HepG2 (cell line): ENCODE results near the gene CTSA. TPM values are rescaled to one million over a fixed set of nuclear protein-coding genes. Genes with fewer than 3 reads are reported as not detected.

Experiments
- ATAC-seq: fragments of 200-7000 bp; cut with Tn5 transposase; 3 replicates; pipeline ENCODE4 v1.9.1; 2020; ENCODE audit warnings: mild to moderate bottlenecking, moderate library complexity
- BruUV-seq: library from RNA; stranded (reverse); fragments of 400-500 nt; replicated peaks from 2 replicates; lab custom pipeline; 2021; lab: Mats Ljungman, UMichigan
- CTCF ChIA-PET: fragments of 300-600 bp; formaldehyde crosslinking; extraction: SDS; loops from one replicate; lab custom pipeline; 2021; ENCODE audit warnings: low total read pairs, inconsistent platforms, low intra/inter-chr PET ratio; lab: Yijun Ruan, JAX
- POLR2A ChIA-PET: fragments of 350-600 bp; sonication (Branson Sonifier 250); formaldehyde crosslinking; loops from one replicate; lab custom pipeline; 2020; ENCODE audit warnings: antibody characterized with exemption, inconsistent platforms; lab: Yijun Ruan, JAX
- DNase-seq: peaks from one replicate; pipeline ENCODE4 v3.0.0-alpha.2; 2015; ENCODE audit warnings: low spot score
- FAIRE-seq: peaks from 3 replicates; lab custom pipeline; 2011; peaks lifted over from hg19 to GRCh38; lab: Jason Lieb, UNC
- H2AFZ ChIP-seq: one replicate; pipeline ENCODE4 v1.6.1; 2011; ENCODE audit warnings: low read length, inconsistent platforms
- H3K27ac ChIP-seq: fragments of 300-600 bp; 3 replicates; pipeline ENCODE4 v1.8.0; 2011; ENCODE audit warnings: mixed run types, mild to moderate bottlenecking, mixed read lengths, low read length, inconsistent platforms; ENCODE audit not compliant: insufficient read depth; ENCODE audit errors: extremely low read length
- H3K27me3 ChIP-seq, 2 experiments: fragments of 200-600 bp in 1 of 2; 2 replicates in 1 of 2; 3 replicates in 1 of 2; pipeline versions ENCODE4 v1.6.0 to v1.8.0; 2011; ENCODE audit warnings: low read length in 2 of 2, mild to moderate bottlenecking in 2 of 2, moderate library complexity in 2 of 2, inconsistent platforms in 1 of 2; ENCODE audit not compliant: insufficient read depth in 2 of 2, control insufficient read depth in 1 of 2
- H3K36me3 ChIP-seq, 2 experiments: fragments of 200-600 bp in 1 of 2; replicated peaks in 1 of 2; 2 replicates in 1 of 2; 3 replicates in 1 of 2; pipeline versions ENCODE4 v1.5.1 to v1.8.0; 2011; ENCODE audit warnings: low read length in 2 of 2, inconsistent platforms in 1 of 2; ENCODE audit not compliant: insufficient read depth in 2 of 2, control insufficient read depth in 1 of 2
- H3K4me1 ChIP-seq: 2 replicates; pipeline ENCODE4 v1.5.1; 2012; ENCODE audit warnings: low read length, inconsistent platforms; ENCODE audit not compliant: insufficient read depth
- H3K4me2 ChIP-seq: 2 replicates; pipeline ENCODE4 v1.6.0; 2011; ENCODE audit warnings: low read depth, low read length, inconsistent platforms
- H3K4me3 ChIP-seq, 3 experiments: fragments of 200-600 bp in 1 of 3; sonication (generic), shearing (Covaris generic) in 1 of 3; replicated peaks in 1 of 3; 2 replicates each; pipeline ENCODE4 v1.5.1; 2011 to 2016; ENCODE audit warnings: low read length in 3 of 3, inconsistent platforms in 2 of 3, low read depth in 2 of 3, mild to moderate bottlenecking in 2 of 3, control low read depth in 1 of 3, mixed read lengths in 1 of 3; ENCODE audit not compliant: insufficient read depth in 1 of 3
- H3K79me2 ChIP-seq: one replicate; pipeline ENCODE4 v1.6.1; 2011; ENCODE audit warnings: low read length, inconsistent platforms; ENCODE audit not compliant: insufficient read depth
- H3K9ac ChIP-seq: 2 replicates; pipeline ENCODE4 v1.6.0; 2011; ENCODE audit warnings: mild to moderate bottlenecking, low read depth, low read length, inconsistent platforms; ENCODE audit not compliant: insufficient read depth
- H3K9me3 ChIP-seq: 2 replicates; pipeline ENCODE4 v1.5.1; 2012; ENCODE audit warnings: mild to moderate bottlenecking, low read length
- H4K20me1 ChIP-seq: 2 replicates; pipeline ENCODE4 v1.6.0; 2011; ENCODE audit warnings: inconsistent platforms, mild to moderate bottlenecking, low read length, moderate library complexity; ENCODE audit not compliant: insufficient read depth
- FOXO1 ChIP-seq: sonication (generic); formaldehyde crosslinking; IDR thresholded peaks from 2 replicates; pipeline ENCODE4 v1.4.0; 2020; ENCODE audit warnings: missing genetic modification reagents
- GATAD2A ChIP-seq: IDR thresholded peaks from 2 replicates; pipeline ENCODE4 v1.6.1; 2016
- HNF1B ChIP-seq: sonication (generic); formaldehyde crosslinking; IDR thresholded peaks from 2 replicates; pipeline ENCODE4 v1.5.1; 2020; ENCODE audit warnings: mild to moderate bottlenecking, moderate library complexity, missing genetic modification reagents
- KDM5B ChIP-seq: sonication (generic); formaldehyde crosslinking; IDR thresholded peaks from 2 replicates; pipeline ENCODE4 v1.4.0; 2020; ENCODE audit warnings: missing genetic modification reagents, mild to moderate bottlenecking, borderline replicate concordance
- MED1 ChIP-seq: sonication (generic); formaldehyde crosslinking; IDR thresholded peaks from 2 replicates; pipeline ENCODE4 v1.4.0; 2020; ENCODE audit warnings: missing genetic modification reagents
- POLR2A ChIP-seq, 2 experiments: IDR thresholded peaks; 2 replicates each; pipeline ENCODE4 v1.6.1; 2011; ENCODE audit warnings: low read depth in 2 of 2, low read length in 2 of 2, mild to moderate bottlenecking in 1 of 2, moderate library complexity in 1 of 2; ENCODE audit not compliant: insufficient read depth in 1 of 2
- PRDM4 ChIP-seq: sonication (generic); formaldehyde crosslinking; IDR thresholded peaks from 2 replicates; pipeline ENCODE4 v1.9.0; 2021; ENCODE audit warnings: missing genetic modification reagents, borderline replicate concordance
- SAP130 ChIP-seq: IDR thresholded peaks from 2 replicates; pipeline ENCODE4 v1.6.1; 2016; ENCODE audit warnings: low read depth
- SMYD3 ChIP-seq: sonication (generic); formaldehyde crosslinking; IDR thresholded peaks from 2 replicates; pipeline ENCODE4 v1.8.1; 2023; ENCODE audit warnings: mild to moderate bottlenecking, missing genetic modification reagents
- SUZ12 ChIP-seq: fragments of 150-350 bp; IDR thresholded peaks from 2 replicates; pipeline ENCODE4 v1.6.1; 2014; ENCODE audit warnings: low read depth, low read length
- TSC22D2 ChIP-seq: sonication (generic); formaldehyde crosslinking; IDR thresholded peaks from 2 replicates; pipeline ENCODE4 v1.5.1; 2020; ENCODE audit warnings: missing genetic modification reagents, mild to moderate bottlenecking, borderline replicate concordance
- YEATS4 ChIP-seq: sonication (generic); formaldehyde crosslinking; IDR thresholded peaks from 2 replicates; pipeline ENCODE4 v1.4.0; 2020; ENCODE audit warnings: missing genetic modification reagents, borderline replicate concordance
- ZBTB26 ChIP-seq: IDR thresholded peaks from 2 replicates; pipeline ENCODE4 v1.6.1; 2016; ENCODE audit warnings: missing compliant biosample characterization, missing genetic modification reagents, borderline replicate concordance
- ZNF30 ChIP-seq: sonication (generic); formaldehyde crosslinking; IDR thresholded peaks from 2 replicates; pipeline ENCODE4 v1.5.0; 2020; ENCODE audit warnings: mild to moderate bottlenecking, missing genetic modification reagents
- ZNF430 ChIP-seq: sonication (generic); formaldehyde crosslinking; IDR thresholded peaks from 2 replicates; pipeline ENCODE4 v1.9.0; 2021; ENCODE audit warnings: mild to moderate bottlenecking, missing genetic modification reagents
- ZNF704 ChIP-seq: sonication (generic); formaldehyde crosslinking; IDR thresholded peaks from 2 replicates; pipeline ENCODE4 v1.8.1; 2023; ENCODE audit warnings: mild to moderate bottlenecking, inconsistent platforms, moderate library complexity, missing genetic modification reagents, borderline replicate concordance
- ZNF772 ChIP-seq: sonication (generic); formaldehyde crosslinking; IDR thresholded peaks from 2 replicates; pipeline ENCODE4 v1.5.0; 2020; ENCODE audit warnings: mild to moderate bottlenecking, missing genetic modification reagents
- ZNF788 ChIP-seq: sonication (generic); formaldehyde crosslinking; IDR thresholded peaks from 2 replicates; pipeline ENCODE4 v1.5.0; 2020; ENCODE audit warnings: mild to moderate bottlenecking, missing genetic modification reagents, borderline replicate concordance
- WGBS: methylation state at CpG from one replicate; pipeline ENCODE4 v1.1.6; 2017; ENCODE audit warnings: low lambda C conversion rate; 5-methylcytosine and 5-hydroxymethylcytosine counted together
- in situ Hi-C: cut with HindIII; loops from 2 replicates; pipeline ENCODE4 v1.10.0; 2017; ENCODE audit warnings: low pct_unique_long_range_greater_than_20kb; ENCODE audit not compliant: extremely low pct_ligation_motif_present
- intact Hi-C: fragments of 100-400 bp; cut with micrococcal nuclease; formaldehyde crosslinking; loops from one replicate; pipeline ENCODE4 v1.10.0; 2022; ENCODE audit not compliant: unreplicated experiment
- polyA plus RNA-seq, 8 experiments: library from polyadenylated mRNA; depleted of rRNA in 3 of 8; stranded (reverse) in 7 of 8; unstranded in 1 of 8; fragments of >200 nt; fragmentation: Illumina TruSeq in 4 of 8; extraction: Trizol in 4 of 8; gene quantifications; 2 replicates each; pipeline versions ENCODE4 v1.2.1 to v1.2.3, GENCODE V29; 2011 to 2016; ENCODE audit warnings: low read depth in 4 of 8, missing spikeins in 1 of 8, mixed read lengths in 1 of 8; ENCODE audit not compliant: insufficient read depth in 1 of 8
- total RNA-seq, 5 experiments: library from RNA; depleted of rRNA; stranded (reverse); fragments of >200 nt; fragmentation: Illumina TruSeq; extraction: Trizol; gene quantifications; 2 replicates each; pipeline ENCODE4 v1.2.3, GENCODE V29; 2016; ENCODE audit warnings: low read depth in 1 of 5

Gene CTSA
- total and polyA plus RNA-seq, 2 of the 13 experiments (the other 11 are each of a cell fraction or from before 2014, with no cell fraction given) = 202 to 231 TPM

- FAIRE-seq (no peak), ATAC-seq (peak; percentile 15), DNase-seq (no peak)
- peaks cover 0 to 8% of the 10 kb centered on the region in 2 experiments; a peak in 2 of 5 replicates for H3K27me3 ChIP-seq
- no peaks in the 10 kb centered on the region for H3K79me2 ChIP-seq
- BruUV-seq = no TSS peak
- no peaks in the 10 kb centered on the region for H3K36me3 ChIP-seq
- H3K4me1 ChIP-seq = peaks cover 74% of the 10 kb centered on the region
- 2% methylated on average over 5 of the region's 5 CpGs for WGBS
- POLR2A ChIA-PET = interaction anchor here (1.3 to 5.0 kb wide), 10 partner anchors 9 to 84 kb away, joined by 4 to 78 read pairs (median 8); partner anchors contain the start of genes ACOT8, CTSA, NEURL2 and PCIF1
- peak overlapping the region; percentile 48 for H3K4me2 ChIP-seq
- peak overlapping the region in 1 of 3 experiments; percentile 9; a peak in 2 of 6 replicates for H3K4me3 ChIP-seq
- H3K9me3 ChIP-seq = no peaks in the 10 kb centered on the region
- intact Hi-C loops = no loop called here
- H2AFZ ChIP-seq = peak overlapping the region; percentile 17
- H3K9ac ChIP-seq = peak overlapping the region; percentile 2; the same call in 1 of the 2 replicates
- H4K20me1 ChIP-seq = no peaks in the 10 kb centered on the region
- H3K27ac ChIP-seq = peak overlapping the region; percentile 7
- in situ Hi-C loops = no loop called here
- CTCF ChIA-PET = no interaction called here
- TF ChIP-seq GATAD2A (CRISPR knock-in tag) (peak; percentile 49), PRDM4 (no peak), ZNF430 (CRISPR knock-in tag) (0 out of 2 replicates have a peak, but pooled peaks have one; percentile 23), ZNF772 (no peak; the same call in 1 of the 2 replicates), ZBTB26 (peak; percentile 100), HNF1B (CRISPR knock-in tag) (0 out of 2 replicates have a peak, but pooled peaks have one; percentile 46), POLR2A (IDR thresholded peaks at IDR 0.05; ENCODE audit: insufficient read depth in 1 of 2, low read depth in 2 of 2, low read length in 2 of 2) (no peak), SUZ12 (no peak), KDM5B (no peak), TSC22D2 (CRISPR knock-in tag) (no peak), SMYD3 (CRISPR knock-in tag) (no peak), ZNF704 (CRISPR knock-in tag) (no peak), ZNF788 (CRISPR knock-in tag) (0 out of 2 replicates have a peak, but pooled peaks have one; percentile 47), SAP130 (peak; percentile 28; the same call in 1 of the 2 replicates), MED1 (CRISPR knock-in tag) (peak; percentile 50; the same call in 1 of the 2 replicates), ZNF30 (CRISPR knock-in tag) (0 out of 2 replicates have a peak, but pooled peaks have one; percentile 53), FOXO1 (CRISPR knock-in tag) (0 out of 2 replicates have a peak, but pooled peaks have one; percentile 20), YEATS4 (CRISPR knock-in tag) (no peak)
Measured at GRCh38 chr20:45918182-45918737, 27.1 kb downstream of the CTSA start.
